GM23338 (cell line): ENCODE data around the gene LIX1. TPM values are rescaled to one million over a fixed set of nuclear protein-coding genes. Genes with fewer than 3 reads are reported as not detected.

Experiments used
- ATAC-seq: fragments of 200-7000 bp; cut with Tn5 transposase; 3 replicates; pipeline ENCODE4 v1.9.1; 2020
- DNase-seq: peaks from one replicate; pipeline ENCODE4 v3.0.0-alpha.2; 2015; ENCODE audit warnings: low spot score
- H2AFZ ChIP-seq: fragments of 200-600 bp; sonication (generic); 2 replicates; pipeline ENCODE4 v1.8.0; 2016; ENCODE audit warnings: antibody characterized with exemption, mild to moderate bottlenecking, moderate library complexity
- H3F3A ChIP-seq: fragments of 200-600 bp; sonication (generic); replicated peaks from 2 replicates; pipeline ENCODE4 v1.8.0; 2017; ENCODE audit warnings: antibody characterized with exemption, mixed run types, low read depth
- H3K27ac ChIP-seq: fragments of 200-600 bp; sonication (generic); 2 replicates; pipeline ENCODE4 v1.6.1; 2016; ENCODE audit warnings: low read depth
- H3K27me3 ChIP-seq: fragments of 200-600 bp; sonication (generic); 2 replicates; pipeline ENCODE4 v1.8.0; 2016; ENCODE audit warnings: mild to moderate bottlenecking, mixed run types, moderate library complexity; ENCODE audit not compliant: insufficient read depth
- H3K36me3 ChIP-seq: fragments of 200-600 bp; sonication (generic); 2 replicates; pipeline ENCODE4 v1.8.0; 2016; ENCODE audit warnings: mild to moderate bottlenecking; ENCODE audit not compliant: insufficient read depth
- H3K4me1 ChIP-seq: fragments of 200-600 bp; sonication (generic); 2 replicates; pipeline ENCODE4 v1.8.0; 2016; ENCODE audit warnings: mild to moderate bottlenecking, moderate library complexity; ENCODE audit not compliant: insufficient read depth
- H3K4me2 ChIP-seq: fragments of 200-600 bp; sonication (generic); 2 replicates; pipeline ENCODE4 v1.7.1; 2017; ENCODE audit warnings: mixed run types
- H3K4me3 ChIP-seq: fragments of 200-600 bp; sonication (generic); 2 replicates; pipeline ENCODE4 v1.6.1; 2016; ENCODE audit warnings: mixed run types
- H3K79me2 ChIP-seq: fragments of 200-600 bp; sonication (generic); replicated peaks from 2 replicates; pipeline ENCODE4 v1.8.0; 2017; ENCODE audit warnings: mild to moderate bottlenecking; ENCODE audit not compliant: insufficient read depth
- H3K9me2 ChIP-seq: fragments of 200-600 bp; sonication (generic); 2 replicates; pipeline ENCODE4 v1.8.0; 2017; ENCODE audit not compliant: insufficient read depth
- H4K20me1 ChIP-seq: fragments of 200-600 bp; sonication (generic); replicated peaks from 2 replicates; pipeline ENCODE4 v1.8.0; 2017; ENCODE audit warnings: mild to moderate bottlenecking; ENCODE audit not compliant: insufficient read depth
- H3K27ac Mint-ChIP-seq: 2 replicates; pipeline ENCODE4 v1.8.0; 2020; ENCODE audit warnings: inconsistent platforms, mild to moderate bottlenecking, moderate library complexity, mixed read lengths
- H3K27me3 Mint-ChIP-seq: 3 replicates; pipeline ENCODE4 v1.8.0; 2022; ENCODE audit warnings: low read depth, mild to moderate bottlenecking, moderate library complexity, mixed read lengths, inconsistent platforms; ENCODE audit not compliant: insufficient read depth, poor library complexity
- H3K36me3 Mint-ChIP-seq: 3 replicates; pipeline ENCODE4 v1.8.0; 2021; ENCODE audit warnings: low read depth, mild to moderate bottlenecking, inconsistent platforms, moderate library complexity, mixed read lengths
- H3K4me1 Mint-ChIP-seq: 3 replicates; pipeline ENCODE4 v1.8.0; 2020; ENCODE audit warnings: mild to moderate bottlenecking, inconsistent platforms, mixed read lengths
- H3K4me3 Mint-ChIP-seq: 3 replicates; pipeline ENCODE4 v1.8.0; 2021; ENCODE audit warnings: moderate library complexity, mild to moderate bottlenecking, inconsistent platforms, mixed read lengths
- H3K9me3 Mint-ChIP-seq: 3 replicates; pipeline ENCODE4 v1.8.0; 2020; ENCODE audit warnings: moderate library complexity, mild to moderate bottlenecking, inconsistent platforms, mixed read lengths
- CREB1 ChIP-seq: fragments of 250-450 bp; sonication (Bioruptor Pico); IDR thresholded peaks from 2 replicates; pipeline ENCODE4 v1.5.0; 2020; ENCODE audit warnings: low read depth, mild to moderate bottlenecking, moderate library complexity
- CTCF ChIP-seq, 2 experiments: fragments of 200-600 bp in 1 of 2; sonication (generic) in 1 of 2; conservative IDR thresholded peaks; 2 replicates each; pipeline versions ENCODE4 v1.5.1 to v1.6.1; 2016 to 2017; ENCODE audit warnings: antibody characterized with exemption in 2 of 2, low read depth in 2 of 2, mild to moderate bottlenecking in 2 of 2, moderate library complexity in 1 of 2
- EZH2 ChIP-seq: fragments of 200-600 bp; sonication (generic); IDR thresholded peaks from one replicate; pipeline ENCODE4 v1.8.0; 2017; ENCODE audit warnings: antibody characterized with exemption, mild to moderate bottlenecking, low read depth; ENCODE audit not compliant: unreplicated experiment
- EZH2phosphoT487 ChIP-seq: fragments of 200-600 bp; sonication (generic); IDR thresholded peaks from one replicate; pipeline ENCODE4 v1.8.1; 2018; ENCODE audit warnings: antibody characterized with exemption; ENCODE audit not compliant: unreplicated experiment
- JUNB ChIP-seq: IDR thresholded peaks from one replicate; pipeline ENCODE4 v1.6.1; 2016; ENCODE audit warnings: antibody characterized with exemption; ENCODE audit not compliant: unreplicated experiment
- NANOG ChIP-seq: IDR thresholded peaks from 2 replicates; pipeline ENCODE4 v1.6.1; 2016; ENCODE audit warnings: antibody characterized with exemption, borderline replicate concordance
- POLR2AphosphoS5 ChIP-seq: IDR thresholded peaks from 2 replicates; pipeline ENCODE4 v1.6.1; 2016; ENCODE audit warnings: antibody characterized with exemption, low read depth
- STAT1 ChIP-seq: IDR thresholded peaks from one replicate; pipeline ENCODE4 v1.6.1; 2016; ENCODE audit warnings: antibody characterized with exemption; ENCODE audit not compliant: unreplicated experiment
- ZNF114 ChIP-seq: fragments of 250-450 bp; sonication (Bioruptor Pico); IDR thresholded peaks from 2 replicates; pipeline ENCODE4 v1.5.0; 2020; ENCODE audit warnings: mild to moderate bottlenecking, moderate library complexity
- ZNF331 ChIP-seq: fragments of 250-450 bp; sonication (Bioruptor Pico); IDR thresholded peaks from 2 replicates; pipeline ENCODE4 v1.5.0; 2020; ENCODE audit warnings: low read depth, mild to moderate bottlenecking, moderate library complexity
- ZNF462 ChIP-seq: fragments of 250-450 bp; sonication (Bioruptor Pico); IDR thresholded peaks from 2 replicates; pipeline ENCODE4 v1.5.0; 2020; ENCODE audit warnings: mild to moderate bottlenecking, moderate library complexity
- polyA plus RNA-seq: library from polyadenylated mRNA; unstranded; fragments of >200 nt; fragmentation: Nextera tagmentation; extraction: Ambion mirVana; gene quantifications from 2 replicates; pipeline ENCODE4 v1.2.1, GENCODE V29; 2016
- total RNA-seq: library from RNA; depleted of rRNA; stranded (reverse); fragments of >200 nt; shearing (Covaris generic); gene quantifications from 2 replicates; pipeline ENCODE4 v1.2.3, GENCODE V29; 2014
- TF ChIP-seq, protein P1 (sequence below): IDR thresholded peaks from one replicate; pipeline ENCODE4 v1.6.1; 2018; ENCODE audit warnings: antibody characterized with exemption; ENCODE audit not compliant: unreplicated experiment
- TF ChIP-seq, protein P2 (sequence below): IDR thresholded peaks from 2 replicates; pipeline ENCODE4 v1.6.1; 2016; ENCODE audit warnings: antibody characterized with exemption

The LIX1 gene
- total and polyA plus RNA-seq, 2 experiments from 2014 or later: 0.13 TPM; not detected in 1

- no peak overlapping the region for H2AFZ ChIP-seq
- H3K27ac Mint-ChIP-seq: no peak overlapping the region
Measured at GRCh38 chr5:97077246-97077645, 65.2 kb downstream of the LIX1 start.

More at GRCh38 chr5:97077246-97077645, 65.2 kb downstream of the LIX1 start:
- Histone ChIP-seq H3K79me2 (no peaks in the 10 kb centered on the region), H3K27ac (no peak overlapping the region), H3K36me3 (no peaks in the 10 kb centered on the region), H3K27me3 (no peaks in the 10 kb centered on the region), H3K9me2 (no peaks in the 10 kb centered on the region), H3K4me3 (no peak overlapping the region), H3K4me2 (no peak overlapping the region), H3K4me1 (no peaks in the 10 kb centered on the region), H4K20me1 (no peaks in the 10 kb centered on the region), H3F3A (no peaks in the 10 kb centered on the region)
- ATAC-seq (no peak), DNase-seq (no peak)
- H3K4me3 Mint-ChIP-seq: no peak overlapping the region
- H3K9me3 Mint-ChIP-seq: no peaks in the 10 kb centered on the region
- no peaks in the 10 kb centered on the region; the same call in 2 of the 3 replicates for H3K36me3 Mint-ChIP-seq
- H3K27me3 Mint-ChIP-seq: peaks cover 5% of the 10 kb centered on the region
- TF ChIP-seq, protein P1, sequence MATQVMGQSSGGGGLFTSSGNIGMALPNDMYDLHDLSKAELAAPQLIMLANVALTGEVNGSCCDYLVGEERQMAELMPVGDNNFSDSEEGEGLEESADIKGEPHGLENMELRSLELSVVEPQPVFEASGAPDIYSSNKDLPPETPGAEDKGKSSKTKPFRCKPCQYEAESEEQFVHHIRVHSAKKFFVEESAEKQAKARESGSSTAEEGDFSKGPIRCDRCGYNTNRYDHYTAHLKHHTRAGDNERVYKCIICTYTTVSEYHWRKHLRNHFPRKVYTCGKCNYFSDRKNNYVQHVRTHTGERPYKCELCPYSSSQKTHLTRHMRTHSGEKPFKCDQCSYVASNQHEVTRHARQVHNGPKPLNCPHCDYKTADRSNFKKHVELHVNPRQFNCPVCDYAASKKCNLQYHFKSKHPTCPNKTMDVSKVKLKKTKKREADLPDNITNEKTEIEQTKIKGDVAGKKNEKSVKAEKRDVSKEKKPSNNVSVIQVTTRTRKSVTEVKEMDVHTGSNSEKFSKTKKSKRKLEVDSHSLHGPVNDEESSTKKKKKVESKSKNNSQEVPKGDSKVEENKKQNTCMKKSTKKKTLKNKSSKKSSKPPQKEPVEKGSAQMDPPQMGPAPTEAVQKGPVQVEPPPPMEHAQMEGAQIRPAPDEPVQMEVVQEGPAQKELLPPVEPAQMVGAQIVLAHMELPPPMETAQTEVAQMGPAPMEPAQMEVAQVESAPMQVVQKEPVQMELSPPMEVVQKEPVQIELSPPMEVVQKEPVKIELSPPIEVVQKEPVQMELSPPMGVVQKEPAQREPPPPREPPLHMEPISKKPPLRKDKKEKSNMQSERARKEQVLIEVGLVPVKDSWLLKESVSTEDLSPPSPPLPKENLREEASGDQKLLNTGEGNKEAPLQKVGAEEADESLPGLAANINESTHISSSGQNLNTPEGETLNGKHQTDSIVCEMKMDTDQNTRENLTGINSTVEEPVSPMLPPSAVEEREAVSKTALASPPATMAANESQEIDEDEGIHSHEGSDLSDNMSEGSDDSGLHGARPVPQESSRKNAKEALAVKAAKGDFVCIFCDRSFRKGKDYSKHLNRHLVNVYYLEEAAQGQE: no peak
- TF ChIP-seq STAT1 (no peak), EZH2phosphoT487 (no peak), ZNF462 (CRISPR knock-in tag) (no peak), CREB1 (CRISPR knock-in tag) (no peak), EZH2 (no peak), ZNF114 (CRISPR knock-in tag) (no peak), NANOG (no peak), POLR2AphosphoS5 (no peak), ZNF331 (CRISPR knock-in tag) (no peak), JUNB (no peak), CTCF (conservative IDR thresholded peaks at IDR 0.05; ENCODE audit: low read depth in 2 of 2) (no peak)
- TF ChIP-seq, protein P2, sequence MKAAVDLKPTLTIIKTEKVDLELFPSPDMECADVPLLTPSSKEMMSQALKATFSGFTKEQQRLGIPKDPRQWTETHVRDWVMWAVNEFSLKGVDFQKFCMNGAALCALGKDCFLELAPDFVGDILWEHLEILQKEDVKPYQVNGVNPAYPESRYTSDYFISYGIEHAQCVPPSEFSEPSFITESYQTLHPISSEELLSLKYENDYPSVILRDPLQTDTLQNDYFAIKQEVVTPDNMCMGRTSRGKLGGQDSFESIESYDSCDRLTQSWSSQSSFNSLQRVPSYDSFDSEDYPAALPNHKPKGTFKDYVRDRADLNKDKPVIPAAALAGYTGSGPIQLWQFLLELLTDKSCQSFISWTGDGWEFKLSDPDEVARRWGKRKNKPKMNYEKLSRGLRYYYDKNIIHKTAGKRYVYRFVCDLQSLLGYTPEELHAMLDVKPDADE: no peak
- no peaks in the 10 kb centered on the region; the same call in 2 of the 3 replicates for H3K4me1 Mint-ChIP-seq
